ENCODE measurements around the gene MIPOL1. TPM values are rescaled to one million over a fixed set of nuclear protein-coding genes. Genes with fewer than 3 reads are reported as not detected.

Gene MIPOL1
- total RNA-seq, 1 experiment from 2014 or later: 13.1 TPM

DNA sequence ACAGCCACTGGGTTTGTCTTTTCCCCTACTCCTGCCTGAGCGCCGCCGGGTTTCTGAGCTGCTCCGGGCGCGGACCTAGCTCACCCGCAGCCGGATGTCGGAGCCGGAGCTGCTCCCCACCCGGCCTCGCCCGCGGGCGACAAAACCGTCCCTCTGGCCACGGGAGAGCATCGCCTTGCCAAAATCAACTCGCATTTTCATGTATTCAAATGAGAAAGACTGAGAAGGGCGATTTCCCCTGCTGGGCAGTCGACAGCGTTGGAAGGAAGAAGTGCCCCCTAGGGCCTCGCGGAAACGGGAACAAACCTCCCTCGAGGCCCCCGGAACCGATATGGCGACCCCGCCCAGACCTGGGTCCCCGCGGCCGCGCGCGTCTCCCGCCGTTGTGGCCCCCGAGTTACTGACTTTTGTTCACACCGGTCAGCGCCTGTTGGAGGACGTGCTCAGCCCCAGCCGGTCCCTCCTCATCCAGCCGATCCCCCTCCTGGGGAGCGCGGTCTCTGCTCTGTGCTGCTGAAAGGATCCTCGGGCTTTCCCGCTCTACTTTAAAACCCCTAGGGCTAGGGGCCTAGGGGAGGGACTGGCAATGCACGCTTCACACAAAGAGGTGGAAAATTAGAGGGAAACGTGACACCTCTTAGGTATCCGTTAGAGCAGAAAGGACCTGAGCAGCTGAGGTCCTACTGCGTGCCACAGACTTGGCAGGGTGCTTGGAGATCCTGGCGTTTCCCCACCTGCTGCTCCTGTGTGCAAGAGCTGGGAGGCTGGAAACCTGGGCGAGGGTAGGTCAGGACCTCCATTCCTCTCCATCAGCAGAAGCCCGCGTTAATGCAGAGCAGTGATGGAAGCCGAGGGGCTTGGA lies 402.0 kb downstream of the MIPOL1 start:
- no peaks in the 10 kb centered on the region for H3K36me3 ChIP-seq (ENCODE audit: low read depth)

DNA sequence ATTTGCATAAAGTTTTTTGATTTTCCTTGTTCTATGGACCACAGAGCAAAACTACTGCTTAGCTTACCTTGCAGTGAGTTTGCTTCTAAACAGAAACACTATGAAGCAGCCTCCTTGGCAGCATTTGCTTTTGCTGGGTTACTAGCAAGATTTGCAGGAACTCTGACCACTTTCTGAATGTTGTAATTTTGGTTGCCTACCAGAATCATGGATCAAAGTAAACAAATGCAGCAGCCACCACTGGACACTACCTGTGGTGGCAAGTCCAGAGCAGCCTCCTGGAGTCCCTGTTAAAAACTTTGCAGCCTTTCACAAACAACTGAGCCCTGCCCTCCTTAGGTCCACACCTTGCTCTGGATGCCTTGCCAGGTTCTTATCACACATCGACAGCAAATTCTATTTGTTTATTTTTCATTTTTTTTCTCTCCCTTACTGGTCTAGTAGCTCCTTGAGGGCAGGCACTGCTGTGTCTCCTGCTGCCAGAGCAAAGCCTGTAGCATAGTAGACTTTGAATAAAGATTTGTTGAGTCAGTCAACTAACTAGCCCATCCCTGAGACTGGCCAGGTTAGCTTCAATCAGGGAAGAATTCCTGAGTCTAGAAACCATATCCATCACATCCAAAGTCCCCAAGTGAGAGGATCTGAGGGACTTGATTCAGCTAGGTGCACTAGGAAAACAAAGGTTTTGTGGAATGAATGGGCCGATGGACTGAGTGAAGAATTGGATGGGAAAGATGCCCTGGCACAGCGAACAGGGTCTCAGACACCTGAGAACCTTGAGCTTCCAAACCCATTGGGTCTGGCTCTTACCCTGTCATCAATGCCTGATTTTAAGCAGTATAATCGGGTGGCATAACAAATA lies 403.4 kb downstream of the MIPOL1 start:
- H3F3A ChIP-seq (ENCODE audit: insufficient read depth, low read depth): peaks cover 26% of the 10 kb centered on the region
- H3K4me3 ChIP-seq: peak overlapping the region; percentile 78; the same call in 1 of the 2 replicates
- H3K4me1 ChIP-seq (replicated peaks; ENCODE audit: insufficient read depth): peaks cover 14% of the 10 kb centered on the region
- H3K4me2 ChIP-seq: peak overlapping the region; percentile 83
- DNase-seq: no peak
- ChIA-PET POLR2A (ENCODE audit: unreplicated experiment) (interaction anchor here (0.5 to 0.6 kb wide), 2 partner anchors 381 to 1571 kb away, joined by 3 to 6 read pairs; no protein-coding TSS in a partner anchor), CTCF (interaction anchor here (0.6 kb wide), 1 partner anchor 356 kb away, joined by 3 read pairs; no protein-coding TSS in a partner anchor)
- TF ChIP-seq, protein P1, sequence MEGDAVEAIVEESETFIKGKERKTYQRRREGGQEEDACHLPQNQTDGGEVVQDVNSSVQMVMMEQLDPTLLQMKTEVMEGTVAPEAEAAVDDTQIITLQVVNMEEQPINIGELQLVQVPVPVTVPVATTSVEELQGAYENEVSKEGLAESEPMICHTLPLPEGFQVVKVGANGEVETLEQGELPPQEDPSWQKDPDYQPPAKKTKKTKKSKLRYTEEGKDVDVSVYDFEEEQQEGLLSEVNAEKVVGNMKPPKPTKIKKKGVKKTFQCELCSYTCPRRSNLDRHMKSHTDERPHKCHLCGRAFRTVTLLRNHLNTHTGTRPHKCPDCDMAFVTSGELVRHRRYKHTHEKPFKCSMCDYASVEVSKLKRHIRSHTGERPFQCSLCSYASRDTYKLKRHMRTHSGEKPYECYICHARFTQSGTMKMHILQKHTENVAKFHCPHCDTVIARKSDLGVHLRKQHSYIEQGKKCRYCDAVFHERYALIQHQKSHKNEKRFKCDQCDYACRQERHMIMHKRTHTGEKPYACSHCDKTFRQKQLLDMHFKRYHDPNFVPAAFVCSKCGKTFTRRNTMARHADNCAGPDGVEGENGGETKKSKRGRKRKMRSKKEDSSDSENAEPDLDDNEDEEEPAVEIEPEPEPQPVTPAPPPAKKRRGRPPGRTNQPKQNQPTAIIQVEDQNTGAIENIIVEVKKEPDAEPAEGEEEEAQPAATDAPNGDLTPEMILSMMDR (conservative IDR thresholded peaks at IDR 0.05): no peak
- TF ChIP-seq EZH2 (IDR thresholded peaks at IDR 0.05; ENCODE audit: low read depth): no peak
- H3K79me2 ChIP-seq (ENCODE audit: low read depth): peaks cover 45% of the 10 kb centered on the region
- H2AFZ ChIP-seq: no peak overlapping the region
- H4K20me1 ChIP-seq (ENCODE audit: insufficient read depth): no peaks in the 10 kb centered on the region
- intact Hi-C loops (cut with micrococcal nuclease; ENCODE audit: unreplicated experiment): no loop called here
- H3K36me3 ChIP-seq (ENCODE audit: low read depth): no peaks in the 10 kb centered on the region
- H3K9me3 ChIP-seq (ENCODE audit: insufficient read depth, low read depth): no peaks in the 10 kb centered on the region
- BruUV-seq (replicated peaks): no TSS peak
- no peaks in the 10 kb centered on the region for H3K27me3 ChIP-seq (ENCODE audit: insufficient read depth, low read depth)
- H3K9me2 ChIP-seq (ENCODE audit: insufficient read depth): no peaks in the 10 kb centered on the region
- H3K27ac ChIP-seq: no peak overlapping the region

More for the DNA sequence above, 402.0 kb downstream of the MIPOL1 start:
- Histone ChIP-seq H3K27me3 (ENCODE audit: insufficient read depth, low read depth) (no peaks in the 10 kb centered on the region), H3K4me2 (peak overlapping the region; percentile 83), H3K4me1 (replicated peaks; ENCODE audit: insufficient read depth) (peaks cover 14% of the 10 kb centered on the region), H3K9me3 (ENCODE audit: insufficient read depth, low read depth) (no peaks in the 10 kb centered on the region), H2AFZ (peak overlapping the region; percentile 84), H3K4me3 (peak overlapping the region; percentile 78), H3F3A (ENCODE audit: insufficient read depth, low read depth) (peaks cover 26% of the 10 kb centered on the region), H3K9me2 (ENCODE audit: insufficient read depth) (no peaks in the 10 kb centered on the region), H3K27ac (peak overlapping the region; percentile 99), H4K20me1 (ENCODE audit: insufficient read depth) (no peaks in the 10 kb centered on the region), H3K79me2 (ENCODE audit: low read depth) (peaks cover 47% of the 10 kb centered on the region)
- POLR2A ChIA-PET (ENCODE audit: unreplicated experiment): no interaction called here
- BruUV-seq (replicated peaks): no TSS peak
- CTCF ChIA-PET: no interaction called here
- DNase-seq: no peak
- no peak for TF ChIP-seq EZH2 (IDR thresholded peaks at IDR 0.05; ENCODE audit: low read depth)
- TF ChIP-seq, protein P1 (conservative IDR thresholded peaks at IDR 0.05): no peak
- intact Hi-C loops (cut with micrococcal nuclease; ENCODE audit: unreplicated experiment): loop anchor here (5.0 to 10.0 kb wide), 2 partner anchors 98 to 625 kb away; no protein-coding TSS in a partner anchor

DNA sequence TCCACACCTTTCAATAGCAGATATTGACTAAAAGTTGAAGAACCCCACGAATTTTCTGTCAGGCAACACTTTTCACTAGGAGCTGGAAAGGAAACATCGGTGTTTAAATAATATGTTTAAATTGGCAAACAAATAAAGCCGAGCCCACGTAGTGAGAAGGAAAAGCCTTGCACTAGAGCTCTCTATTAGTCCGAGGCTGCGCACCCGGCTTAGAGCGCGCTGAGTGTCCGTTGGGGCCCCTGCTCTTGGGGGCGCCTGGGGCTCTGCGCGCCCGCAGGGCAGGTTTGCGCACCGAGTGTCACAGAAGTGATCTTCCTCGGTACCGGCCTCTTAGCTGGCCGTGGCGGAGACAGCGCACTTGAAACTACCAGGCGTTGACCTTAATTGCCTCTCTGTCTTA lies 404.1 kb downstream of the MIPOL1 start:
- intact Hi-C loops (cut with micrococcal nuclease; ENCODE audit: unreplicated experiment): no loop called here
- BruUV-seq (replicated peaks): no TSS peak
- peaks cover 38% of the 10 kb centered on the region for H3K79me2 ChIP-seq (ENCODE audit: low read depth)

More for the DNA sequence above, 404.1 kb downstream of the MIPOL1 start:
- H3K4me3 ChIP-seq: no peak overlapping the region
- H3K9me2 ChIP-seq (ENCODE audit: insufficient read depth): no peaks in the 10 kb centered on the region
- H3K4me1 ChIP-seq (replicated peaks; ENCODE audit: insufficient read depth): peaks cover 14% of the 10 kb centered on the region
- no peaks in the 10 kb centered on the region for H3K9me3 ChIP-seq (ENCODE audit: insufficient read depth, low read depth)
- H3K27ac ChIP-seq: no peak overlapping the region
- no peaks in the 10 kb centered on the region for H4K20me1 ChIP-seq (ENCODE audit: insufficient read depth)
- no peaks in the 10 kb centered on the region for H3K27me3 ChIP-seq (ENCODE audit: insufficient read depth, low read depth)
- CTCF ChIA-PET: no interaction called here
- TF ChIP-seq, protein P1 (conservative IDR thresholded peaks at IDR 0.05): no peak
- TF ChIP-seq EZH2 (IDR thresholded peaks at IDR 0.05; ENCODE audit: low read depth): no peak
- no peak overlapping the region for H3K4me2 ChIP-seq
- peaks cover 20% of the 10 kb centered on the region for H3F3A ChIP-seq (ENCODE audit: insufficient read depth, low read depth)
- no peak overlapping the region for H2AFZ ChIP-seq
- DNase-seq: no peak
- H3K36me3 ChIP-seq (ENCODE audit: low read depth): no peaks in the 10 kb centered on the region
- POLR2A ChIA-PET (ENCODE audit: unreplicated experiment): no interaction called here
